SIG-M5 treated with dmso at 0.1 percent for 504 hours (cell line): ENCODE results near the gene CAMK2G.

Experiments used
- DNase-seq: peaks from one replicate; lab custom pipeline; 2025; ENCODE audit not compliant: unreplicated experiment; lab: John Stamatoyannopoulos, UW

Gene CAMK2G

GRCh38 chr10:73779539-73780197 lies 94.7 kb downstream of the CAMK2G start:
- no peak for DNase-seq

GRCh38 chr10:73779018-73779417 lies 95.3 kb downstream of the CAMK2G start:
- DNase-seq: no peak

GRCh38 chr10:73774637-73775036 lies 99.7 kb downstream of the CAMK2G start:
- DNase-seq: no peak

GRCh38 chr10:73773152-73773879 lies 101.0 kb downstream of the CAMK2G start:
- no peak for DNase-seq

- peak; percentile 66 for DNase-seq
Measured at GRCh38 chr10:73772281-73773151, 101.8 kb downstream of the CAMK2G start.

- peak; percentile 12 for DNase-seq
Measured at GRCh38 chr10:73771722-73772280, 102.6 kb downstream of the CAMK2G start.

GRCh38 chr10:73769396-73769795 lies 105.0 kb downstream of the CAMK2G start:
- DNase-seq: no peak

- DNase-seq: no peak
Measured at GRCh38 chr10:73768881-73769280, 105.5 kb downstream of the CAMK2G start.

- DNase-seq: no peak
Measured at GRCh38 chr10:73765066-73765465, 109.3 kb downstream of the CAMK2G start.

- DNase-seq: no peak
Measured at GRCh38 chr10:73763343-73763742, 111.0 kb downstream of the CAMK2G start.

GRCh38 chr10:73762915-73763314 lies 111.4 kb downstream of the CAMK2G start:
- no peak for DNase-seq
